GM18511 (cell line): ENCODE results near the gene C17orf67.

Experiments
- ATAC-seq: cut with Tn5 transposase; IDR thresholded peaks from one replicate; pipeline ENCODE4 v1.9.1; 2021; ENCODE audit warnings: mild to moderate bottlenecking, moderate library complexity; ENCODE audit not compliant: unreplicated experiment

The C17orf67 gene

DNA sequence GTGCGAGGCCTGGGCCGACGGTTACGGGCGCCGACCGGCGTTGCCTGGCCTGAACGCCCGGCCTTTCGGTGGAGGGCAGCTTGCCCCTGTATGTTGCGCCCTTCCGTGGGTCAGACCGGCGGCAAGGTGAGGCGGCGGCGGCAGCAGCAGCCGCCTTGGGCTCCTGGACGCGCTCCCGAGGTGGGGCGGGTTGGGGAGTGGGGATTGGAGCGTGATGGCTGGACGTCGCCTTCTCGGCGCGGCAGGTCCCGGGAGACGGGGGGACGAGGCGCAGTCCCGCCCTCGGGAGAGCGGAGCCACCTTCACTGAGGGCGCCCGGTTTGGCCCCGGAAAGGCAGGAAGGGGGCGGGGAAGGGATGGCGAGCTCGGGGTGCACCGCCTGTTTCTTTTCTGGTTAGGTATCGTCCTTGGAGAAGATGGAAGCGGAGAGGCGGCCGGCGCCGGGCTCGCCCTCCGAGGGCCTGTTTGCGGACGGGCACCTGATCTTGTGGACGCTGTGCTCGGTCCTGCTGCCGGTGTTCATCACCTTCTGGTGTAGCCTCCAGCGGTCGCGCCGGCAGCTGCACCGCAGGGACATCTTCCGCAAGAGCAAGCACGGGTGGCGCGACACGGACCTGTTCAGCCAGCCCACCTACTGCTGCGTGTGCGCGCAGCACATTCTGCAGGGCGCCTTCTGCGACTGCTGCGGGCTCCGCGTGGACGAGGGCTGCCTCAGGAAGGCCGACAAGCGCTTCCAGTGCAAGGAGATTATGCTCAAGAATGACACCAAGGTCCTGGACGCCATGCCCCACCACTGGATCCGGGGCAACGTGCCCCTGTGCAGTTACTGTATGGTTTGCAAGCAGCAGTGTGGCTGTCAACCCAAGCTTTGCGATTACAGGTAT lies 902 bp upstream of the C17orf67 start:
- peak; percentile 40 for ATAC-seq

DNA sequence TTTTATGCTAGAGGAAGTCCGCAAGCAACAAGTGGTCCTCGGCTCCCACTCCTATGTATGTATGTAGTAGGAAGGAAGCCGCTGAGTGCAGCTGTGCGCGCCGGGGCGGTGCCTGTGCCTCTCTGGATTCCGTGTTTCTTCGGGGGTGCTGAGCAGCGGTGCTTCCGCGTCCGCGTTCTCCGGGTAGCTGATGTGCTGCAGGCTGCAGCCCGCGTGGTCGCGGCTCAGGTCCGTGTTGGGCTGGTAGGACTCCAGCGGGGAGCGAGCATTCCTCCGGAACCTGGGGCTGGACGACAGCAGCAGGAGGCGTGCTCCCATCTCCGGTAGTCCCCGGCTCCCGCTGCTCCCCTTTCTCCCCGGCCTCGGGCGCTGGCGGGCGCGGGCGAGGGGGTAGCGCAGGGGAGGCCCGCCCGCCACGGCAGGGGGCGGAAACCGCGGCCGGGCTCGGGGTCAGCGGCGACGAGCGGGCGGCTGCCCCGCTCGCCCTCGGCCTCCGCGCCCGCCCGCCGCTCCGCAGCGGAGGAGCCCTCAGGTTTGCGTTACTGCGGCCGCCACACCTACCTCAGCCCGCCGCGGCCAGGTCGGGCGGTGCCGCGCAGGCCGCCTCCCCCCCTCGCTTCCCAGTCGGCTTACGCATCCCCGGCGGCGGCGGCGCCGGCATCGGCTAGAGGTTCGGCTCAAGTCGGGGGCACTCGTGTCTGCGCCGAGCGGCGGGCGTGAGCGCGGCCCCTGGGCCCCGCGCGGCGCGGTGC lies 487 bp downstream of the C17orf67 start:
- ATAC-seq = peak; percentile 66

GRCh38 chr17:56832446-56832845 lies 1.3 kb downstream of the C17orf67 start:
- no peak for ATAC-seq

GRCh38 chr17:56831369-56832095 lies 2.2 kb downstream of the C17orf67 start:
- ATAC-seq = no peak

- no peak for ATAC-seq
Observed at GRCh38 chr17:56830726-56831368, 2.9 kb downstream of the C17orf67 start.

DNA sequence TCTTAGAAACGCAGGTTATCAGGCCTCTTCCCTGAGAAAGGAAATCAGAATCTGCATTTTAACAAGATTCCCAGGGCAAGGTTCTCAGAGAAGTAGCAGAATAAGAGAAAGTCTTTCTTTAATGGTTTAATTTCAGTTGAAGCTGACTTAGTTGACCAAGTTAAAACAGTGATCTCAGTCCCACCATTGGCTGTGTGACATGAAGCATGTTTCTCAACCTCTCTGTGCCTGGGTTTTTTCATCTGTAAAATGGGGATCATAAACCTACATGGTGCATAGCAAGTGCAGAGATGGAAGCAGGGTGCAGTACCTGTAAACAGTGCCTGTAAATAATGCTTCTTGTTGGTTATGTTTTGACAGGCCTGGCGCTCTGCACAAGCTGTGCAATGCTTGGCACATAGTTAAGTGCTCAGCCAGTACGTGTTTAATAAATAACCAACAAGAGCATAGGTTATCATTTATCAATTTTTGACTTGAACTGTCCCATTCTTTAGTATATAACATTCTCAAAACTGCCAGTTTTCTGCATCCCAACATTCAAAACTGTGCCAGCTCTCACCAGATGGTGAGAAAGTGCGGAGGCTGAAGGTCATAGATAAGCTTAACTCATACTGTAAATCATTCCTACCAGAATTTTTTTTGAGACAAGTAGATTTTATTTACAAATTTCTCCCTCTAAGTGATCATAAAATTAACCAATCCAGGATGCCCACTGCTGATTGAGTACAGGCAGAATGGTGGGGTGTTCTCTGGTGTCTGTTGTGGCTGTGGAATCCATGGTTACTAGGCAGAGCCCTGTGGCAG lies 6.9 kb downstream of the C17orf67 start:
- no peak for ATAC-seq

DNA sequence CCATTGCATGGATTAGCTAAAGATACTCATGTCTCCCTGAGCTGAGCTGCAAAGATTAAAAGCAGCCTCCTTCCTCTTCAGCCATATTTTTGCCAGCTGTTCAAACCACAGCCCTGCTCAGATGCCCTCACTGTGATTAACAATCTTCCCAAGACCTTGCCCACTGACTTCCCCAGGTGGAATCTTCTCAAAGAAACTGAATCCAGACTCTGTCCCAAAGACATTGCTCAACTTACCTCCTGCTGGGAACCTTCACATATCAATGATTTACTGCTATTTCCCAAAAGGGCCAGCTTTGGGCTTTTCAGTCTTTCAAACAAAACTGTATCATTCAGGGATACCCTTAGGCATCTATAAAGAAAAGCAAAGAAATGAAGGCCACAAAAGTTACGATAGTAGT lies 9.2 kb downstream of the C17orf67 start:
- ATAC-seq = no peak

DNA sequence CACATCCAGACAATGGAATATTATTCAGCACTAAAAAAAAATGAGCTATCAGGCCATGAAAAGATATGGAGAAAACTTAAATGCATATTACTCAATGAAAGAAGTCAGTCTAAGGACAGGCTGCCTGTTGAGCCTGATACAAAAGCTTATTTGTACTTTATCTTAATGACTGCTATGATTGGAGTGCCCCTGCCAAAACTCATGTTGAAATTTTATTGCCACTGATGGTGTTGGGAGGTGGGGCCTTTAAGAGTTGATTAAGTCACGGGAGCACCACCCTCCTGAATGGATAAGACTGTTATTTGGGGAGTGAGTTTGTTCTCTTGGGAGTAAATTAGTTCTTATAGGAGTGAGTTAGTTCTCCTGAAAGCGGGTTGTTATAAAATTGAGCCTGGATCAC lies 9.9 kb downstream of the C17orf67 start:
- no peak for ATAC-seq

DNA sequence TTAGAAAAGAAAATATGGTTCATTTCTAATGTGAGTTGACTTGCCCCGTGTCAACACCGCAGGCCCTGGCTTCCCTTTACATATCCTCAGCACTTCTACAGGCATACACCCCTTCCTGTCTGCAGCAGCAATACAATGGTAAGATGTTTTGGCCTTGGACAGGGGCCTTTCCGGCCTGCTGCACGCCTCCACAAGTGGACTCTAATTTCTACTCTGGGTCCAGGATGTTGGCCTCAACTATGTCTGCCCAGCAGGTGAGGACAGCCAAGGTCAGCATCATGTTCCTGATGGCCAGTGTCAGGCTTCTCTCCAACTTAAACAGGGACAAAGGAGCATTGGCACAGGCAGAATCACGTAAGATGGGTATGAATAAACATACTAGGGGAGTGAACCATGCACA lies 11.0 kb downstream of the C17orf67 start:
- no peak for ATAC-seq

- ATAC-seq = no peak
Observed at GRCh38 chr17:56821847-56822534, 11.7 kb downstream of the C17orf67 start.

DNA sequence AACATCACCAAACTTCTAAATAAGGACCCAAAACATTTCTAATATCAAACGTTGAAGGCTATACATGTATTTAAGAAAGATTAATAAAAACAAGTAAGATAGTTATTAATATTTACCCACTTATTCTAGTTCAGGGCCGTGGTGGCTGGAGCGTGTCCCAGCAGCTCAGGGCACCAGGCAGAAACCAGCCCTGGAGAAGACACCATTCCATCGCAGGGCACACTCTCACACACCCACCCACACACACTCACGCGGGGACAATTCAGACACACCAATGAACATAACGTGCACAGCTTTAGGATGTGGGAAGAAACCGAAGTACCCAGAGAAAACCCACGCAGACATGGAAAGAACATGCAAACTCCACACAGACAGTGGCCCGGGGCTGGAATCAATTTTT lies 13.5 kb downstream of the C17orf67 start:
- ATAC-seq = no peak

DNA sequence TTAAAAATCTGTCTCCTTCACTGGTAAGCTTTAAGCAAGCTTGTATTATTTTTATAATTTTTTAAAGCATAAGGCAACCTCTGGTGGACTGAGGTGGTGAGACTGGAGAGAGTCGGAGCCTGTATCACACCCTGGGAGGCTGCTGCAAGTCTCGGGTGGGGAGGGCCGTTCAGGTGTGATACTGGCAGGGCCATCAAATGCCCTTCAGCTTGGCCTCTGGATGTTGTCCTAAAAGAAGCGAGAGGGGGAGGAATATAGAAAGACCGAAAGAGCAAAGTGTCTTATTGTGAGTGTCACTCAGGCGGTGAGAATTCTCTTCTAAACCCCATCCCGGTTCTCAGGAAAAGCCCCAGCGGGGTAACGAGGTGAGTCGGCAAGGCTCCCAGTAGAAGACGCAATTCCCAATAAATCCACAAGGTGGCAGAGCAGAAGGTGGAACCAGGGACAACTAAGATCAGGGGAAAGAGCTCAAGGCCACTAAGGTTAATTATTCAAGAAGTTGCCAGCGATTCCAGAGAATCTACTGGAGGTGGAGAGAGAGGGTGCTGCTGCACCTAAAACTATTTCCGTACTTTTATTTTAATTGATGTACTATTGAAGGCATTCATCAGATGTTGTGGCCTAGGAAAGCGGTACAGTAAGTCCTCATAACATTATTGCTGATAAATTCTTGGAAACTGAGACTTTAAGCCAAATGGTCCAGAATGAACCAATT lies 14.1 kb downstream of the C17orf67 start:
- peak; percentile 83 for ATAC-seq

DNA sequence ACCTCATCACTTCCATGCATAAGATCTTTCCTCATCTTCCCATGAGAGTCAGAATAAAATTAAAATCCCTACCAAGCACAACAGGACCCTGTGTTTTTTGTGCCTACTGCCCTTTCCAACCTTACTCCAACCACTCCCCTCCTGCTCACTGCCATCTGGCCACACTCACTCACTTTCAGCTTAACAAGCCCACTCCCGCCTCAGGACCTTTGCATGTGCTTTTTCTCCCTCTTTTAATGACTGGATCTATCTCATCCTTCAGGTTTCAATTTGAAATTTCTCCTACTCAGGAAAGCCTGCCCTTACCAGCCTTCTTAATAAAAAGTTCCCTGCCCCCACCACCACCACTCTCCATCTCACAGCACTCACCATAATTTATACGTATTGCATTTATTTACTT lies 14.7 kb downstream of the C17orf67 start:
- ATAC-seq = no peak

DNA sequence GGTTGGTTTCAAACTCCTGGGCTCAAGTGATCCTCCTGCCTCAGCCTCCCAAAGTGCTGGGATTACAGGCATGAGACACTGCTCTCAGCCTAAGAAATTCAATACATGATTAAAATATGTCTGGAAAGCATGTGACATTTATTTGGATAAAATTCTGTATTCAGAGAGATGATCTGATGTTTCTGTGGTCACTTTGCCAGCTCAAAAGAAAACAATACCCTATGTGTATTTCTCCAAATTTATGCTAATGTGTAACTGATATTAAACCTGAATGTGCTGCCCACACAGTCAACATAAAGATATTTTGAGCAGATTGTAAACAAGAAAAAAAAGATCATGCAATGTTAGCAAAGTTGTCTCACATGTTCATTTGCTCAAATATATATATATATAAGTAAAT lies 16.7 kb downstream of the C17orf67 start:
- no peak for ATAC-seq

DNA sequence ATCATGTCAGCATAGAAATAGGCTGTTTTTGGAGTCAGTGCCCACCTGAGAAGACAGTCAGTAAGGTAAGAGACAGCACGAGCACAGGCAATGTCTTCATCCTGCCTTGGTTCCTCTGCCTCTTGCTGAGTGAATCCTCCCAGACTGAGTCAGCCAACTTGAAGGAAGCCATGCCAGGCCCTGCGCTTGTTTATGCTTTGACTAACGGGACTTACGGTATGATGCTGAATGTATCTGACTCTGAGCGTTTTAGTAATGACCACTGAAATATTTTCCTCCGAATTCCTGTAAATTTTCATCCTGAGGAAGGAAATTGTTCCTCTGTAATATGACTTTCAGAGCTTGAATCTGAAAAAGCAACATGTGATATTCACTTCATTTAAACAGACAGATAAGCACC lies 18.0 kb downstream of the C17orf67 start:
- no peak for ATAC-seq

DNA sequence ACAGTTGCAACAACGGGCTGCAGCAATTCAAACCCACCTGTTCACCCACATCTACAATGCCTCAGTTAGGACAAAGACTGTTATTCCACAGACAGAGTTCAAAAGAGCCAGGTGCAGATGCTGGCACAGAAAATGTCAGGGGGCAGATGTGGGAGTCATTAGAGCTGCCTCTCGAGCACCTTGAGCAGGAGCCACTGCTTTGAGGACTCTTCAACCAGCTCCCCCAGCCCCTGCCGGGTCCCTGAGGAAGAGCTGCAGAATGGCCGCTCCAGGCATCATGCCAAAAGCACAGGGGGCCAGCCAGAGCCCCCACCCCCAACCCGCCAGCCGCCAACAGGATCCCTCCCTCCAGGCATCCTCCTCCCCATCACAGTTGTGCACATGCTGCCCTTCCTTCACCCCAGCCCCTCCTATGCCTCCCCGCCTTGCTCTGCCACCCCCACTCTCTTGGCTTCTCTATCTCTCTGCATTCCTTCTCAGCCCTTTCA lies 20.8 kb downstream of the C17orf67 start:
- ATAC-seq = no peak

GRCh38 chr17:56810891-56811775 lies 22.6 kb downstream of the C17orf67 start:
- no peak for ATAC-seq

DNA sequence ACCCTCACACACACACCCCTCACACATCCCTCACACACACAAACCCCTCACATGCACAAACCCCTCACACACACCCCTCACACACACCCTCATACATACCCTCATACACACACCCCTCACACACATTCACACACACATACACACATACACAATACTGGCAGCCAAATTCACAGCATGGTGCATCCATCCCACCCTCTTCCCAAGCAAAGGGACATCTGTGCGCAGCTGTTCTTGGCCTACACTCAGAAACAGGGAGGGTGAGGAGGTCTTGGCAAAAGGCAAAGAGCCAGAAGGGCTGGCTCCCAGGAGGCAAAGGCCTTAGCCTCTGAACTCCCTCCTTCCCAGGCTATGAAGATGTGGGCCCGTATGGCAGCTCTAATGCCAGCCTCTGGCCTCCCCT lies 23.4 kb downstream of the C17orf67 start:
- no peak for ATAC-seq
